ENCODE results near the gene AVP. TPM values are rescaled to one million over a fixed set of nuclear protein-coding genes. Genes with fewer than 3 reads are reported as not detected.
"Not testable (repeated sequence)": the region's sequence is repeated elsewhere in the genome, so short reads cannot be mapped to it uniquely, and the experiment has no call there.

AVP gene, protein sequence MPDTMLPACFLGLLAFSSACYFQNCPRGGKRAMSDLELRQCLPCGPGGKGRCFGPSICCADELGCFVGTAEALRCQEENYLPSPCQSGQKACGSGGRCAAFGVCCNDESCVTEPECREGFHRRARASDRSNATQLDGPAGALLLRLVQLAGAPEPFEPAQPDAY
- total RNA-seq = not detected

DNA sequence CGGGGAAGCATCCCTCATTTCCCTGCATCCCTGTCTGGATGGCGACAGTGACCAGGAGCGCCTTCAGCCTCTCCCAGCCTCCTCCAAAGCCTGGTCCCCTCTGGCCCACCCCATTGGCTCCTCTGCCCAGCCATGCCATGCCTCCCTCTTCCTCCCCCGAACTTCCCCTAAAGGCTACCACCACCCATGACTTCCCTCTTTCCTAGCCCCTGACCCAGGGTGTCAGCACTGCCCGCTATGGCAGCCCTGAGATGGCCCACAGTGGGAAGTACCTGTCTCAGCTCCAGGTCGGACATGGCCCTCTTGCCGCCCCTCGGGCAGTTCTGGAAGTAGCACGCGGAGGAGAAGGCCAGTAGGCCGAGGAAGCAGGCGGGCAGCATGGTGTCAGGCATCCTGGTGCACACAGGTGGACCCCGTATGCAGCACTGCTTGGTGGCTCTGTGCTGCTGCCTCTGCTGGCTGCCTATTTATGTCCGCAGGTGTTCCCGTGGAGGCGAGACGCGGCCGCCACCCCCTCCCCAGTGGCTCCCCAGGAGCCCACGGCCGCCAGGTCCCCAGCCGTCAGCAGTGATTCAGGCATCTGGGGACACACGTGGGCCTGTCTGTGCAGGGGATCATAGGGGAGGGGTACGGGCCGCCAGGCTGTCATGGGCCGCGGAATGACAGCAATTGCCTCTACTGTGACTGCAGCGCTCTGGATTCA is at the start of gene AVP:
AVP (minus strand) TSS at position 442 of the 703 bp plus-strand sequence; CDS start at position 392, 50 bp downstream.
- no peak for FAIRE-seq
- DNase-seq (ENCODE audit: low spot score in 2 of 2) = no peak

DNA sequence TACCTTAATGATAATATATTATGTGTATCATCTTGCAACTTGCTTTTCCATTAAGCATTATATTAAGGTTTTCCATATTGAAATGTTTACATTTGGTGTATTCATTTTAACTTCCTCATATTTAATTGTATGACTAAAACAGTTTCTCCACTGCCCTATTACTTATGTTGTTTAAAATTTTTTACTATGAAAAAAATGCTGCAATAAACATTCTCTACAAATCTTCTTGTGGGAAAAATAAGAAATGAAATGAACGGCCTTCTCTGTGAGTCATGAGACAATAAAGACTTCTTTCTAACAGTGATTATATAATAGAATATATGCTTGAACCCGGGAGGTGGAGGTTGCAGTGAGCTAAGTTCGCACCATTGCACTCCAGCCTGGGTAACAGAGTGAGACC is 49.6 kb upstream of the AVP start:
- FAIRE-seq (no peak), DNase-seq (ENCODE audit: low spot score in 2 of 2) (no peak)

DNA sequence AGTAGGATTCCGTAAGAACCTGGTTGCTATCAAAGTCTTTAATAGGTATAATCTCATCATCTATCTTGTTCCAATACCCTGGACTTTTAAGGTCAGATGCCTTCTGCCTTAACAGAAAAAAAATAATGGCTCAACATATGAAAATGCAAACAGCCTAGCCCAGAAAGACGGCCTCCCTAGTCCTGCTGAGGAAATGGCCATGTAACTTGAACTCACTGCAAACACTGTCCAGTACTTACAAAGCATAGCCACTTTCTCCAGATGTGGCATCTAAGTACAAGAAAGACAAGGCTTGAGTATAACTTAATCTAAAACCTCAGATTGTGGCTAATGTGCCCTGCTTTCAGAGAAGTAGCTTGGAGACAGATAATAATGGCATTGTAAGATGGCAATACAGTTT is 48.6 kb upstream of the AVP start:
- no peak for FAIRE-seq
- DNase-seq (ENCODE audit: low spot score in 2 of 2) = no peak

DNA sequence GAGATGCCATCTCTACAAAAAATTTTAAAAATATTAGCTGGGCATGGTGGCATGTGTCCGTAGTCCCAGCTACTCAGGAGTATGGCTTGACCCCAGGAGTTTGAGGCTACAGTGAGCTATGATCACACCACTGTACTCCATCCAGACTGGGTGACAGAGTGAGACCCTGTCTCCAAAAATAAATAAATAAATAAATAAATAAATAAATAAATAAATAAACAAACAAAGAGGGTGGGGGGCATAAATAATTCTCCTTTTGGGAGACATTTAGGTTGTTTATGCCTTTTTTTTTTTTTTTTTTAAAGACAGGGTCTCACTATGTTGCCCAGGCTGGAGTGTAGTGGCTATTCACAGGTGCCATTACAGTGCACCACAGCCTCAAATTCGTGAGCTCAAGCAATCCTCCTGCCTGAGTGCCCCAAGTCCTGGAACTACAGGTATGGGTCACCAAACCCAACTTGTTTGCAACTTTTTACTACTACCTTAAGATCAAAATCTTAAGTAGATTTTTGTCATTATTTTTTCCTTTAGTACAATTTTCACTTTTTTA is 45.6 kb upstream of the AVP start:
- no peak for FAIRE-seq
- no peak for DNase-seq (ENCODE audit: low spot score in 2 of 2)

DNA sequence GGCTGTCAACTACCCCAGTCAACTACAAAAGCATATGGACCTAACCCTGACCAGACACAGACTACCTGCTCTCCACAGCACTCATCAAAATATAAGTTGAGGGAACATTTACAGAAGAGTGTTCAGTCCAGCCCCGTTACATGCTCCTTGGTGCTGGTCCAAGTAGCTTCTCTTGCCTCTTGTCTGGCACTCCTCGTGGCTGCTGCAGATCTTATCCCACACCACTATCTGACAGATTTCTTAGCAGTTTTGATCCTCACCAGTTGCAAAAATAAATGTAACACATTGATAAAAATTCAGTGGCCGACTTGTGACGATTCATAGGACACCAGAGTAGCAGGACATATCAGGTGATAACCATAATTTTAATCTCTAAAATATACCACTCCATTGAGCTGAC is 44.6 kb upstream of the AVP start:
- DNase-seq (ENCODE audit: low spot score in 2 of 2) (no peak), FAIRE-seq (no peak)

DNA sequence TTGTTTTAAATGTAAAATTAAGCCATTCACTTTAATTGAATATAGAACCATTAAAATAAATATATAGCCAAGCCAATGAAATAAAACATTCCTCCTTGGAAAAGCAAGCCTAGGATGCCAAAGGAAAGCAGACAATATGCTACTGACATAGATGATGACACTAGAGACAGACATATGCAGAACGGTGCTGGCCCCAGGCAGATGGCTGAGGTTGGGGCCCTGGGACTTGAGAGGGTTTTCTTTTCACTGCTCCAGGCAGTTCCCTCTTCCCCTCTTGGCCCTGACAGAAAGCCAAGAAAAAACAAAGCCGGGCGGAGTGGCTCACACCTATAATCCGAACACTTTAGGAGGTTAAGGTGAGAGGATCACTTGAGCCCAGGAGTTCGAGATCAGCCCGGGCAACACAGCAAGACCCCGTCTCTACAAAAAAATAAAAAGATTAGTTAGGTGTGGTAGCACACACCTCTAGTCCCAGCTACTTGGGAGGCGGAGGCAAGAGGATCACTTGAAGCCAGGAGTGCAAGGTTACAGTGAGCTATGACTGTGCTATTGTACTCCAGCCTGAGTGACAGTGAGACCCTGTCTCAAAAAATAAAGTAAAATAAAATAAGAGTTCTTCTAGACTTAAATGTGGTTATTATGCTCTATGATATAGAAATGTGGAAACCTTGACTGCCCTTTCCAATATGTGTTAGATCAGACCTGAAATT is 43.9 kb upstream of the AVP start:
- DNase-seq (ENCODE audit: low spot score in 2 of 2) (no peak), FAIRE-seq (no peak)

DNA sequence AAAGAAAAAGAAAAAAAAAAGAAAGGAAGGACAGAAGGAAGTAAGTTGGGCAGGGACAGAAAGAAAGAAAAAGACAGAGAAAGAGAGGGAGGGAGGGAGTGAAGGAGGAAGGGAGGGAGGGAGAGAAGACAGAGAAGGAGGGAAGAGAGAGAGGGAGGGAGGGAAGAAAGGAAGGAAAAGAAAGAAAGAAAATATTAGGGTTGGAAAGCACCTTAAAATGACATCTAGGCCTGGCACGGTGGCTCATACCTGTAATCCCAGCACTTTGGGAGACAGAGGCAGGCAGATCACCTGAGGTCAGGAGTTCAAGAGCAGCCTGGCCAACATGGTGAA is 42.0 kb upstream of the AVP start:
- DNase-seq (ENCODE audit: low spot score in 2 of 2) = no peak

DNA sequence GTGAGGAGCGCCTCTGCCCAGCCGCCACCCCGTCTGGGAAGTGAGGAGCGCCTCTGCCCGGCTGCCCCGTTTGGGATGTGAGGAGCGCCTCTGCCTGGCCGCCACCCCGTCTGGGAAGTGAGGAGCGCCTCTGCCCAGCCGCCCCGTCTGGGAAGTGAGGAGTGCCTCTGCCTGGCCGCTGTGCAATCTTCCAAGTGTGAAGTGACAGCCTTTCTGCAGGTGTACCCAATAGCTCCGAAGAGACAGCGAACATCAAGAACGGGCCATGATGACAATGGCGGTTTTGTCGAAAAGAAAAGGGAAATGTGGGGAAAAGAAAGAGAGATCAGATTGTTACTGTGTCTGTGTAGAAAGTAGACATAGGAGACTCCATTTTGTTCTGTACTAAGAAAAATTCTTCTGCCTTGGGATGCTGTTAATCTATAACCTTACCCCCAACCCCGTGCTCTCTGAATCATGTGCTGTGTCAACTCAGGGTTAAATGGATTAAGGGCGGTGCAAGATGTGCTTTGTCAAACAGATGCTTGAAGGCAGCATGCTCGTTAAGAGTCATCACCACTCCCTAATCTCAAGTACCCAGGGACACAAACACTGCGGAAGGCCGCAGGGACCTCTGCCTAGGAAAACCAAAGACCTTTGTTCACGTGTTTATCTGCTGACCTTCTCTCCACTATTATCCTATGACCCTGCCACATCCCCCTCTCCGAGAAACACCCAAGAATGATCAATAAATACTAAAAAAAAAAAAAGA is 41.4 kb upstream of the AVP start:
- not testable (repeated sequence) for FAIRE-seq; DNase-seq (ENCODE audit: low spot score in 2 of 2)

More for the DNA sequence above, 42.0 kb upstream of the AVP start:
- no peak for FAIRE-seq

DNA sequence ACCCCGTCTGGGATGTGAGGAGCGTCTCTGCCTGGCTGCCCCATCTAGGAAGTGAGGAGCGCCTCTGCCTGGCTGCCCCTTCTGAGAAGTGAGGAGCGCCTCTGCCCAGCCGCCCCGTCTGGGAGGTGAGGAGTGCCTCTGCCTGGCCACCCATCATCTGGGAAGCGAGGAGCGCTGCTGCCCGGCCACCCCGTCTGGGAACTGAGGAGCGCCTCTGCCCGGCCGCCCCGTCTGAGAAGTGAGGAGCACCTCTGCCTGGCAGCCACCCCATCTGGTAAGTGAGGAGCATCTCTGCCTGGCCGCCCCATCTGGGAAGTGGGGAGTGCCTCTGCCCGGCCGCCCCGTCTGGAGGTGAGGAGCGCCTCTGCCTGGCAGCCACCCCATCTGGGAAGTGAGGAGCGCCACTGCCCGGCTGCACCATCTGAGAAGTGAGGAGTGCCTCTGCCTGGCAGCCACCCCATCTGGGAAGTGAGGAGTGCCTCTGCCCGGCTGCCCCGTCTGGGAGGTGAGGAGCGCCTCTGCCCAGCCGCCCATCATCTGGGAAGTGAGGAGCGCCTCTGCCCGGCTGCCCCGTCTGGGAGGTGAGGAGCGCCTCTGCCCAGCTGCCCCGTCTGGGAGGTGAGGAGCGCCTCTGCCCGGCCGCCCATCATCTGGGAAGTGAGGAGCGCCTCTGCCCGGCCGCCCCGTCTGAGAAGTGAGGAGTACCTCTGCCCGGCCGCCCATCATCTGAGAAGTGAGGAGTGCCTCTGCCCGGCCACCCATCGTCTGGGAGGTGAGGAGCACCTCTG is 40.4 kb upstream of the AVP start:
- not testable (repeated sequence) for FAIRE-seq

DNA sequence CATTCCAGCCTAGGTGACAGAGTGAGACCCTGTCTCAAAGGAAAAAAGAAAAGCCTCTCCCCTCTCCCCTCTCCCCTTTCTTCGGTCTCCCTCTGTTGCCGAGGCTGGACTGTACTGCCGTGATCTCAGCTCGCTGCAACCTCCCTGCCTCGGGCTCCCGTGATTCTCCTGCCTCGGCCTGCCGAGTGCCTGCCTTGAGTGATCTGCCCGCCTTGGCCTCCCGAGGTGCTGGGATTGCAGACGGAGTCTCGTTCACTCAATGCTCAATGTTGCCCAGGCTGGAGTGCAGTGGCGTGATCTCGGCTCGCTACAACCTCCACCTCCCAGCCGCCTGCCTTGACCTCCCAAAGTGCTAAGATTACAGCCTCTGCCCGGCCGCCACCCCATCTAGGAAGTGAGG is 39.6 kb upstream of the AVP start:
- not testable (repeated sequence) for FAIRE-seq; DNase-seq (ENCODE audit: low spot score in 2 of 2)

More for the DNA sequence above, 40.4 kb upstream of the AVP start:
- not testable (repeated sequence) for DNase-seq (ENCODE audit: low spot score in 2 of 2)

DNA sequence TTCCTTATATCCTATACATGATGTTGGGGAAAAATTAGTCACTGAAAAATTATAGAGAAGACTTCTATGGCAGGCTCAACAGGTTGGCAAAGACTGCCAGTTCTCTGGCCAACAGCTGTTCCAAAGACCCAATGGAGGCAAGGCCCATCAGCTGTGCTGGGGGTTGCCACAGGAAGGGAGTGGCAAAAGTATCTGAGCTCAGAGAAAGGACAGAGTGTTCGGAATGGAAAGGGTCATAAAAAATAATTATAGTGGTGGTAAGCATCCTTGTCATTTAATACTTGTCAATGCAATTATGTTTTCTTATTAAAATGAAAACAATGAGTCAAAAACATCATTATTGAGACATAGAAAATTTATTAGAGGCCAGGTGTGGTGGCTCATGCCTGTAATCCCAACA is 39.0 kb upstream of the AVP start:
- DNase-seq (ENCODE audit: low spot score in 2 of 2) (no peak), FAIRE-seq (no peak)

DNA sequence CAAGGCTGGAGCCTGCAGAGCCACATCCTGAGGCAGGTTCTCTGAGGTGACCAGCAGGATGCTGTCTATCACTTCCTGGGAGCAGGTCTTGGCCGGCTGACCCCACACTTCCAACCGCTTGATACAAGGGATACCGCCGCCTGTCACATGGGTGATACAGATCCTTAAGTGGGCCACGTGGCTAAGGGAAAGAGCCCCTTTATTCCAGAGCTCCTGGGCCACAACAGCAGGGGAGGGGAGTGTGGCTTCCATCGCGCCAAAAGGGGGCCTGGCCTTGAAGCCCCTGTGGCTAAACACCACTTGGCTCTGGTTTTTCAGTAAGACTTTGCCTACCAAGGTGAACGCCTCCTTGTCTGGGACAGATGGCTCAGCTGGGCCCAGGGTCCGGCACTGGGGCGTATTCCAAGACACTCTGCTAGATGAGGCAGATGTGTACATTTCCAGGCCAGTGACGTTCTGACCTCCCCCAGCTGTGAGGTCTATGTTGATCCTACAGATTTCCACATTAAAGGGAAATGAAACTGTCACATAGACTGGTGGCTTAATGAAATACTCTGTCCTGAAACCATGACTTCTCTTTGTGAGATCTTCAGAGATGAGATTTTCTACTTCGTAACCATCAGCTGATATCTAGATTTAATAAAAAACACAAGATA is 37.6 kb upstream of the AVP start:
- no peak for DNase-seq (ENCODE audit: low spot score in 2 of 2)

DNA sequence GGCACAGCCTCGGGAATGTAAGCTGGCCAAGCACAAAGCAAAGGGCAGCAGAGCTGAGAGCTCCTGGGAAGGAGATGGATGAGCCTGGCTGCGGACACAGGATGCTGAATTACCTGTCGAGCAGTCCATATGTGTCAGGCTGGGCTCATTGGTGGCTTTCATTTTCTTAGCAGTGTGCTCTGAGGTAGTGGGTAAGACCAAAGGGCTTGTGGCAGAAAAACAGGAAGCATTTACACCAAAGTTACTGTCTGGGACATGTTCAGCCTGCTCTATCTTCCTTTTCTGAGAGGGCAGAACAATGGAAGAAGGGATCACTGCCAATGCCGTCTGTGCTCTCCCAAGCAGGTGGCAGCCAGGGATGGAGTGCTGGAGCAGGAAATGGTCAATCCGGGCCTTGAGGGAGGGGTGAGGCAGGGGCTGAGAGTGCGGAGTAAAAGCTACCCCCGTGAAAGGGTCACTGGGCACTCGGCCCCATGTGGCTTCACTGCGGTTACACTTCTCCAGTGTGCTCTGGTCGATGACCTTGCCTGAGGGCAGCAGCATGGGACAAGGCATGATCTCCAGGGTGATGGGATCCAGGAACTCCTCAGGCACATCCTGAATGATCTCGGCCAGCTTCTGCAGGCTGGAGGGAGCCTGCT is 36.9 kb upstream of the AVP start:
- FAIRE-seq (no peak), DNase-seq (ENCODE audit: low spot score in 2 of 2) (no peak)

More for the DNA sequence above, 37.6 kb upstream of the AVP start:
- FAIRE-seq = no peak

DNA sequence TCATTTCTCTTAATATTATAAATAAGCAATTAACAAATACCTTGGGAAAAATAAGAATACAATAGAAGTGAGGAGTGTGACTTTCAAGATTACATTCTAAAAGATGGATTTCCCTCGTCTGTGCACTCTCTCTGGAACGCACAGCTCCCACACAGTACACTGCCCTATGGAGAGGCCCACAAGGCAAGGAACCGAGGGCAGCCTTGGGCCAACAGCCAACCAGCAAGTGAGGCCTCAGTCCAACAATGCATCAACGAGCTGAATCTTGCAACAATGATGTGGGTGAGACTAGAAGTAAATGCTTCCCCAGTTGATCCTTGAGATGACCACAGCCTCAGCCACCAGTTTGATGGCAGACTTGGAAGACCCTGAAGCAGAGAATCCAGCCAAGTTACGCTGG is 34.5 kb upstream of the AVP start:
- no peak for FAIRE-seq
- DNase-seq (ENCODE audit: low spot score in 2 of 2) = no peak

DNA sequence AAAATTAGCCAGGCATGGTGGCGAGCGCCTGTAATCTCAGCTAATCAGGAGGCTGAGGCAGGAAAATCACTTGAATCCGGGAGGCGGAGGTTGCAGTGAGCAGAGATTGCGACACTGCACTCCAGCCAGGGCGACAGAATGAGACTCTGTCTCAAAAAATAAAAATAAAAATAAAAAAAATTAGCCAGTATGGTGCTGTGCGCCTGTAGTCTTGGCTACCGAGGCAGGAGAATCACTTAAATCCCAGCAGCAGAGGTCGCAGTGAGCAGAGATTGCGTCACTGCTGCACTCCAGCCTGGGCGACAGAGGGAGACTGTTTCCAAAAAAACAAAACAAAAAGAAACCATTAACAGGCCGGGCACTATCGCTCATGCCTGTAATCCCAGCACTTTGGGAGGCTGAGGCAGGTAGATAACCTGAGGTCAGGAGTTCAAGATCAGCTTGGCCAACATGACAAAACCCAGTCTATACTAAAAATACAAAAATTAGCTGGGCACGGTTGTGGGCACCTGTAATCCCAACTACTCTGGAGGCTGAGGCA is 33.4 kb upstream of the AVP start:
- not testable (repeated sequence) for FAIRE-seq; DNase-seq (ENCODE audit: low spot score in 2 of 2)

DNA sequence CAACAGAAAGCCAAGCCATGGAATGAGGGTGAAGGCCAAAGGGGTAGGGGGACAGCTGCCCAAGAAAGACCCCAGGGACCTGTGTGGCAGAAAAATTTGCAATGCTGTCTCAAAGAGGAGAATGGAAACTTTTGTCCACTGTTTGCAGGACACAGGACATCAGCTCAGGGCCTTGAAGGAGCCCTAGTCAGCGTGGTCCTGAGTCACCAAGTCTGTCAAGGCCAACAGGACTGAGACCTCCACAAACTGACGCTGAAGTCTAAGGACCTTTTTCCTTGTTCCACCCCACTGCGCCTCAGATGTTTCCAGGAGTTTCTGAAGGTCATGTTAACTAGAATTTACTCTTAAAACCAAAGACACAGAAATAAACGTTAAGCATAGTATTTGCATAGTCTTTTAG is 31.8 kb upstream of the AVP start:
- DNase-seq (ENCODE audit: low spot score in 2 of 2) (no peak), FAIRE-seq (no peak)

DNA sequence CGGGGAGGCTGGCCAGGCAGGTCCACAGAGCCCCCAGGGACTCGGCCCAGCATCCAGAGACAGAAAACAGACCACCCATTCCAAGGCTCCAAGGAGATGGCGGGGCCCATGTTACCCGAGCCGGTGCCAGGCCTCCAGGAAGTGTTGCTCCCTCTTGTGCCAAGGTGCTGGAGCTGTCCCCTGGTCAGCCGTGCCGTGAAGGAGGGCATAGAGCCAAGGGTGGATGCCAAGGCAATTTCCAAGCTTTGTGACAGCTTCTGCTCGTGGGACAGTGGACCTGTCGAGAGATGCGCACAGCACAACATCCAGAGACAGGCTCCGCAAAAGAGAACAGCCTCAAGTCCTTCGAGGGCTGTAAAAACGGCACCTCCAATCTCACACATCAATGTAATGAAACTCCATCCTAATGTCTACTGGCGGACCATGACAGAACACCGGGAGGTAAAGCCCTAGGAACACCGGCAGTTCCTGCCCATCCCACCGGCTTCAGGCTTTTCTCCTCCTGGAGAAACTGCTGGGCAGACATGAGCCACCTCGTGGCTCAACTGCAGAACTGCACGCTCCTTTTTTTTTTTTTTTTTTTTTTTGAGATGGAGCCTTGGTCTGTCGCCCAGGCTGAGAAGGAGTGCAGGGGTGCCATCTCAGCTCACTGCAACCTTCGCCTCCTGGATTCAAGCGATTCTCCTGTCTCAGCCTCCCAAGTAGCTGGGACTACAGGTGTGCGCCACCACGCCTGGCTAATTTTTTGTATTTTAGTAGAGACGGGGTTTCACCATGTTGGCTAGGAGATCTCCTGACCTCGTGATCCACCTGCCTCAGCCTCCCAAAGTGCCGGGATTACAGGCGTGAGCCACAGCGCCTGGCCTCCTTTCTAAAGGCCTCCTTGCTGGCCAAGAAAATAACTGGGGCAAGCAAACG is 30.9 kb upstream of the AVP start:
- DNase-seq (ENCODE audit: low spot score in 2 of 2) (peak; percentile 58 to 82), FAIRE-seq (no peak)

DNA sequence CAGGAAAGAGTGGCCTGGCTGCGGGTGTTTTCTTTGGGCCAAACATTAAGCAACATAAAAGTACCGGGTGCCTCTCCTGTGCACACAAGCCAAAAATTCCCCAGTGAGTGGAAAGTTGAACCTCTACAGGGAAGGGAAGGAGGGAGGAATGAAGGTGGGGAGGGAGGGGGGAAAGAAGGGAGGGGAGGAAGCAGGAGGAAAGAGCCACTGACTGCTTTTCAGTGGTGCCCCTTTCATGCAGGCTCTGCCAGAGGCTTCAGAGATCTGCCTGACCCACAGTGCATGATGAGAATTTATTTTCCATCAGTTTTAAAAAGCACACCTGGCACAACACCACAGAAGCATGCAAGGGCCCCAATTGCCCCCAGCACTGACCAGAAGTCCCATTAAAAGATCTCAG is 27.5 kb upstream of the AVP start:
- FAIRE-seq (no peak), DNase-seq (ENCODE audit: low spot score in 2 of 2) (no peak)

All from frontal cortex (tissue), 4 donors.